B cell (primary cell): Measurements from ENCODE around the gene CLASP1. TPM values are rescaled to one million over a fixed set of nuclear protein-coding genes. Genes with fewer than 3 reads are reported as not detected.
"Not testable (repeated sequence)": the region's sequence is repeated elsewhere in the genome, so short reads cannot be mapped to it uniquely, and the experiment has no call there.

Experiments
- ATAC-seq: fragments of 200-7000 bp; cut with Tn5 transposase; one replicate; pipeline ENCODE4 v1.10.0; 2021; ENCODE audit warnings: low read depth, mild to moderate bottlenecking, moderate number of reproducible peaks, moderate library complexity
- CTCF ChIA-PET: fragments of 350-600 bp; sonication (Branson Sonifier 250); formaldehyde crosslinking; loops from one replicate; lab custom pipeline; 2021; ENCODE audit warnings: antibody characterized with exemption, inconsistent platforms; lab: Charles Lee
- POLR2A ChIA-PET: fragments of 350-600 bp; sonication (Branson Sonifier 250); formaldehyde crosslinking; loops from one replicate; lab custom pipeline; 2021; ENCODE audit warnings: antibody characterized with exemption; lab: Charles Lee
- DNase-seq: peaks from one replicate; pipeline ENCODE4 v3.0.0; 2013
- H2AFZ ChIP-seq: 2 replicates; pipeline ENCODE4 v1.6.1; 2012; ENCODE audit warnings: mild to moderate bottlenecking, low read depth, low read length; ENCODE audit not compliant: insufficient read depth, poor library complexity, severe bottlenecking
- H3K27ac ChIP-seq, 2 donors: 1 replicate in 1 of 2; 2 replicates in 1 of 2; pipeline ENCODE4 v1.5.1; 2012 to 2013; ENCODE audit warnings: low read length in 2 of 2, mild to moderate bottlenecking in 2 of 2, moderate library complexity in 1 of 2
- H3K27me3 ChIP-seq, 4 experiments: fragments of 200-600 bp in 1 of 4; sonication (generic) in 1 of 4; replicated peaks in 1 of 4; 1 replicate in 2 of 4; 2 replicates in 2 of 4; pipeline versions ENCODE4 v1.6.1 to v1.7.0; 2013 to 2016; ENCODE audit warnings: low read length in 3 of 4, mild to moderate bottlenecking in 2 of 4, mixed read lengths in 1 of 4, moderate library complexity in 1 of 4; ENCODE audit not compliant: insufficient read depth in 4 of 4, control insufficient read depth in 3 of 4; ENCODE audit errors: control extremely low read depth in 1 of 4
- H3K36me3 ChIP-seq, 2 experiments: replicated peaks in 1 of 2; 1 replicate in 1 of 2; 2 replicates in 1 of 2; pipeline versions ENCODE4 v1.6.1 to v1.7.1; 2013; ENCODE audit warnings: low read length in 1 of 2; ENCODE audit not compliant: insufficient read depth in 2 of 2, control insufficient read depth in 1 of 2; ENCODE audit errors: control extremely low read depth in 1 of 2, extremely low read depth in 1 of 2
- H3K4me1 ChIP-seq, 2 donors: fragments of 200-600 bp in 1 of 2; sonication (generic) in 1 of 2; 1 replicate in 1 of 2; 2 replicates in 1 of 2; pipeline versions ENCODE4 v1.5.1 to v1.6.1; 2013 to 2017; ENCODE audit warnings: low read length in 2 of 2; ENCODE audit not compliant: control insufficient read depth in 2 of 2, insufficient read depth in 2 of 2
- H3K4me2 ChIP-seq: replicated peaks from 2 replicates; pipeline ENCODE3; 2012; ENCODE audit warnings: mild to moderate bottlenecking, low read depth, low read length; ENCODE audit not compliant: poor library complexity, severe bottlenecking
- H3K4me3 ChIP-seq, 5 experiments: fragments of 200-600 bp in 1 of 5; sonication (generic) in 1 of 5; 1 replicate in 3 of 5; 2 replicates in 2 of 5; pipeline versions ENCODE4 v1.5.1 to v1.7.0; 2011 to 2016; ENCODE audit warnings: low read length in 4 of 5, mild to moderate bottlenecking in 4 of 5, low read depth in 2 of 5, control low read depth in 1 of 5, moderate library complexity in 1 of 5; ENCODE audit not compliant: insufficient read depth in 1 of 5; ENCODE audit errors: control extremely low read depth in 1 of 5, extremely low read depth in 1 of 5
- H3K79me2 ChIP-seq: fragments of 200-600 bp; sonication (generic); one replicate; pipeline ENCODE4 v1.6.0; 2016; ENCODE audit warnings: low read length; ENCODE audit not compliant: control insufficient read depth, insufficient read depth
- H3K9ac ChIP-seq: fragments of 200-600 bp; sonication (generic); 2 replicates; pipeline ENCODE4 v1.6.1; 2017; ENCODE audit warnings: mild to moderate bottlenecking, low read length, moderate library complexity
- H3K9me3 ChIP-seq, 3 donors: one replicate each; pipeline versions ENCODE4 v1.6.1 to v1.7.1; 2013; ENCODE audit warnings: low read length in 2 of 3; ENCODE audit not compliant: control insufficient read depth in 2 of 3, insufficient read depth in 1 of 3; ENCODE audit errors: control extremely low read depth in 1 of 3
- H4K20me1 ChIP-seq: 2 replicates; pipeline ENCODE4 v1.6.0; 2012; ENCODE audit warnings: mild to moderate bottlenecking, low read length; ENCODE audit not compliant: insufficient read depth, control insufficient read depth, poor library complexity, severe bottlenecking
- H3K27ac Mint-ChIP-seq: one replicate; pipeline ENCODE4 v1.8.0; 2021; ENCODE audit warnings: mixed read lengths
- H3K27me3 Mint-ChIP-seq: one replicate; pipeline ENCODE4 v1.8.0; 2021; ENCODE audit warnings: mixed read lengths
- H3K4me1 Mint-ChIP-seq: one replicate; pipeline ENCODE4 v1.8.0; 2021; ENCODE audit warnings: mixed read lengths
- H3K4me3 Mint-ChIP-seq: one replicate; pipeline ENCODE4 v1.8.0; 2021; ENCODE audit warnings: mixed read lengths
- H3K9me3 Mint-ChIP-seq: one replicate; pipeline ENCODE4 v1.8.0; 2022; ENCODE audit warnings: mixed read lengths; ENCODE audit not compliant: insufficient read depth
- CTCF ChIP-seq: fragments of 200-600 bp; IDR thresholded peaks from one replicate; pipeline ENCODE4 v1.8.0; 2022; ENCODE audit warnings: antibody characterized with exemption, mild to moderate bottlenecking
- EZH2 ChIP-seq: IDR thresholded peaks from 2 replicates; pipeline ENCODE4 v1.6.1; 2012; ENCODE audit warnings: borderline replicate concordance, low read depth, mild to moderate bottlenecking, moderate library complexity, low read length; ENCODE audit not compliant: insufficient read depth, poor library complexity, severe bottlenecking
- WGBS: methylation state at CpG from one replicate; pipeline ENCODE4 v1.1.5; 2013; ENCODE audit warnings: missing lambda C conversion rate; ENCODE audit not compliant: insufficient coverage; 5-methylcytosine and 5-hydroxymethylcytosine counted together
- intact Hi-C: fragments of 100-400 bp; cut with micrococcal nuclease; formaldehyde crosslinking; loops from one replicate; pipeline ENCODE4 v1.10.0; 2022
- polyA plus RNA-seq: library from polyadenylated mRNA; depleted of rRNA; stranded (reverse); fragments of >200 nt; gene quantifications from 2 replicates; pipeline ENCODE4 v1.2.3, GENCODE V29; 2012
- total RNA-seq, 2 donors: library from RNA; stranded (reverse); fragments of 120-200 nt in 1 of 2; gene quantifications; 1 replicate in 1 of 2; 2 replicates in 1 of 2; pipeline versions ENCODE4 v1.2.3 to v1.2.4, GENCODE V29; 2013 to 2022

CLASP1 gene
- total and polyA plus RNA-seq, 2 donors (not counting 1 experiment from before 2014, with no cell fraction given), result 8.7 to 88.0 TPM

- no peaks in the 10 kb centered on the region for H3K4me1 ChIP-seq
- WGBS, result 82% methylated on average over 4 of the region's 7 CpGs
- no peaks in the 10 kb centered on the region for H3K9me3 ChIP-seq
- H4K20me1 ChIP-seq, result no peaks in the 10 kb centered on the region
- H3K27me3 ChIP-seq, result no peaks in the 10 kb centered on the region
- Mint-ChIP-seq H3K4me3 (no peak overlapping the region), H3K9me3 (no peaks in the 10 kb centered on the region), H3K27ac (no peak overlapping the region), H3K4me1 (no peaks in the 10 kb centered on the region), H3K27me3 (no peaks in the 10 kb centered on the region)
- H3K79me2 ChIP-seq, result no peaks in the 10 kb centered on the region
- no peak for ATAC-seq
- H3K27ac ChIP-seq, result no peak overlapping the region
- no peak for TF ChIP-seq EZH2
- no peak for TF ChIP-seq CTCF
- no peak overlapping the region for H2AFZ ChIP-seq
- CTCF ChIA-PET, result no interaction called here
- no peak for DNase-seq
- no peak overlapping the region for H3K4me2 ChIP-seq
- no peak overlapping the region for H3K4me3 ChIP-seq
- POLR2A ChIA-PET, result no interaction called here
- no peaks in the 10 kb centered on the region for H3K36me3 ChIP-seq
- intact Hi-C loops, result no loop called here
- no peak overlapping the region for H3K9ac ChIP-seq
These were observed 332.3 kb downstream of the CLASP1 start for GRCh38 chr2:121316986-121317385.

GRCh38 chr2:121313701-121314100, 335.6 kb downstream of the CLASP1 start:
- H3K4me2 ChIP-seq, H3K27me3 ChIP-seq, intact Hi-C loops, ATAC-seq, H2AFZ ChIP-seq, H3K4me3 Mint-ChIP-seq, H3K79me2 ChIP-seq, H3K4me1 Mint-ChIP-seq, H3K9me3 ChIP-seq, H3K27ac ChIP-seq, H4K20me1 ChIP-seq, POLR2A ChIA-PET, H3K9me3 Mint-ChIP-seq, H3K27ac Mint-ChIP-seq, H3K4me1 ChIP-seq, DNase-seq, H3K9ac ChIP-seq, H3K36me3 ChIP-seq, CTCF ChIA-PET, H3K27me3 Mint-ChIP-seq, H3K4me3 ChIP-seq: not testable (repeated sequence)
- 93% methylated on average over 12 of the region's 15 CpGs for WGBS
